SK-MEL-5 (cell line): ENCODE results near the gene TRAF2. TPM values are rescaled to one million over a fixed set of nuclear protein-coding genes. Genes with fewer than 3 reads are reported as not detected.

Experiments used
- DNase-seq: peaks from one replicate; pipeline ENCODE4 v3.0.0-alpha.2; 2016; ENCODE audit warnings: low read depth, low spot score
- in situ Hi-C: cut with HindIII; loops from 2 replicates; pipeline ENCODE4 v1.10.0; 2016; ENCODE audit warnings: low sequenced_read_pairs, high pct_unique_total_duplicates, low pct_unique_long_range_greater_than_20kb
- total RNA-seq: library from RNA; depleted of rRNA; stranded (reverse); fragments of >200 nt; shearing (Covaris generic); gene quantifications from 2 replicates; pipeline ENCODE4 v1.2.3, GENCODE V29; 2014

The TRAF2 gene
- total RNA-seq, 1 experiment from 2014 or later = 16.4 TPM

- in situ Hi-C loops = no loop called here
- DNase-seq = no peak
These were observed 12.9 kb downstream of the TRAF2 start for GRCh38 chr9:136899196-136899595.

DNA sequence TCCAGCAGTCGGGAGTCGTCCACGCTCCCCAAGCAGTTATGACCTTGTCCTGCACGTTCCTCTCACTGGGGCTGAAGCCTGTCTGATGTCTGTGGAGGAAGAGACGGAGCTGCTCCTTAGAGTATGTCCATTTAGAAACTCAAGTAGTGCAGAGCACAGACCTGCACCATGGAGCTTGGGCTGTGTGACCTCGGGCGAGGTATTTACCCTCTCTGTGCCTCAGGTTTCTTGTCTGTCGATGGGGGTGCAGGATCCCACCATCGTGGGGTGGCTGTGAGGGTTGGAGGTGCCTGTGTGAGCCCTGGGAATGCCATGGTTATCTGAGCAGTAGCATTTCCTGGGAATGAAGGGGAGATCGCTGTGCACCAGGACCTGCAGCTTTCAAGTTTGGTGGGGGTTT, 14.2 kb downstream of the TRAF2 start:
- in situ Hi-C loops = no loop called here
- no peak for DNase-seq

DNA sequence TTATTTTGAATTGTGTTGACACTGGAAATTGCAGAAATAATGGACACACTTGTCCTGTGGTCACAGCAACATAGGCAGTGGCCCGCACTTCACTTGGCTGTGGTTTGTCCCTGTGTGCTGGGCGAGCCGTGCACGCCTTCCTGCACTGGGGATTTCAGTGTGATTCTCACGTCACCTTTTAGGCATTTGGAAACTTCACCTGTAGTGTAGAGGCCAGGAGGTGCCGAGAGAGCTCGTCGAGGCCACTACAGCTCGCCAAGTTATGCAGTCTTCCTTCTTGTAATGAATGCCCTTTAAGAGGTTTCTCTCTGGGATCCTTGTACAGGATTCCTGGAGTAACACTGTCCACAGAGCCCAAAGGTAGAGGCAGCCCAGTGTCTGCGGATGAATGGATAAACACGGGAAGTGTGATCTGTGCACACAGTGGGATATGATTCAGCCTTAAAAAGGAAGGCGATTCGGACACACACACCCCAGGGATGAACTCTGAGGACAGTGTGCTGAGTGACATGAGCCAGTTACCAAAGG, 14.7 kb downstream of the TRAF2 start:
- DNase-seq = no peak
- in situ Hi-C loops = no loop called here

DNA sequence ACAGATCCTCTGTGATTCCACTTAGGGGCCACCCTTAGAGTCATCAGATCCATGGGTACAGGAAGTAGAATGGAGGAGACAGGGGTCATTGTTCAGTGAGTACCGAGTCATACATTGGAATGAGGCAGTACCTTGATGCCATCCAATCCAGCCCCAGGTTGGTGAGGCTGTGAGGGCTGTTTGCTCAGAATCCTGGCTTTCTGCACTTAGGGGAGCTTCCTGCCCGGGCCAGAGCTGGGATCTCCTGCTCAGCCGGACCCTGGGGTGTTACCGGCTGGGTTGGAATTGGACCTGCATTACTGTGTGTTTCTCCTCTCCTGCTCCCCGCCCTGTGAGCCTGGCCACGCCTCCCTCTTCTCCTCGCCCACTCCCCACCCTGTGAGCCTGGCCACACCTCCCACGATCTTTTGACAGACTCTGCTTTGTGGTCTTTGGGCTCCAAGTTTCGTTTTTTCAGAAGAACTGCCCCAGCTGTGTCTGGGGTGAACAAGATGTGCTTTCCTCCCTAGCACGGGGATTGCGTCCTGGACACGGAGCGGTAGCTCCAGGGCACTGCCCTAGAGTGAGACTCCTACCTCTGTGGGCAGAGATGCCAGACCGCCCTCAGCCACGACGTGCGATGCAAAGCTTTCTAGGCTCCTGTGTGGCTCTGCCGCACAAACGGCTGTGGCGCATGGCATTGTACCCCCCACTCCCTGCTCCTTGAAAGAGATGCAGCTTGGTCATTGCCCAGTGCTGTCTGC, 15.4 kb downstream of the TRAF2 start:
- peak; percentile 44 for DNase-seq
- in situ Hi-C loops = no loop called here

- in situ Hi-C loops = no loop called here
- DNase-seq = no peak
These were observed 16.0 kb downstream of the TRAF2 start for GRCh38 chr9:136902259-136902821.

DNA sequence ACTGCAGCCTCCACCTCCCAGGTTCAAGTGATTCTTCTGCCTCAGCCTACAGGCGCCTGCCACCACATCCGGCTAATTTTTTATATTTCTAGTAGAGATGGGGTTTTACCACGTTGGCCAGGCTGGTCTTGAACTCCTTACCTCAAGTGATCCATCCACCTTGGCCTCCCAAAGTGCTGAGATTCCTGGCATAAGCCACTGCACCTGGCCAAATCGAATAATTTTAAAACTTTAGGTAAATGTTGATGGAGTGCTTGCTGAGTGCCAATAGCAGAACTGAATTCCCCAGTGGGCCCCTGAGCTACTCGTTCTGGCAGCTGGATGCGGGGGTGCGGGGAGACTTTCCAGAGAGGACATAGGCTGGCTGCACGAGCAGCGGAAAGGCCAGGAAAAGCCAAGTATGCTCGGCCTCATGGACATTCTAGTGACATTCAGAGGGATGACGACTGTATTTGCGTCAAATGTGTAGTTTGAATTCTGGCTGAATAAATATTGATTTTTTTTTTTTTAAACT, 16.8 kb downstream of the TRAF2 start:
- no peak for DNase-seq
- in situ Hi-C loops = no loop called here

GRCh38 chr9:136906266-136906665, 19.9 kb downstream of the TRAF2 start:
- in situ Hi-C loops = no loop called here
- peak; percentile 53 for DNase-seq

GRCh38 chr9:136907011-136907914, 20.9 kb downstream of the TRAF2 start:
- in situ Hi-C loops = no loop called here
- DNase-seq = no peak

DNA sequence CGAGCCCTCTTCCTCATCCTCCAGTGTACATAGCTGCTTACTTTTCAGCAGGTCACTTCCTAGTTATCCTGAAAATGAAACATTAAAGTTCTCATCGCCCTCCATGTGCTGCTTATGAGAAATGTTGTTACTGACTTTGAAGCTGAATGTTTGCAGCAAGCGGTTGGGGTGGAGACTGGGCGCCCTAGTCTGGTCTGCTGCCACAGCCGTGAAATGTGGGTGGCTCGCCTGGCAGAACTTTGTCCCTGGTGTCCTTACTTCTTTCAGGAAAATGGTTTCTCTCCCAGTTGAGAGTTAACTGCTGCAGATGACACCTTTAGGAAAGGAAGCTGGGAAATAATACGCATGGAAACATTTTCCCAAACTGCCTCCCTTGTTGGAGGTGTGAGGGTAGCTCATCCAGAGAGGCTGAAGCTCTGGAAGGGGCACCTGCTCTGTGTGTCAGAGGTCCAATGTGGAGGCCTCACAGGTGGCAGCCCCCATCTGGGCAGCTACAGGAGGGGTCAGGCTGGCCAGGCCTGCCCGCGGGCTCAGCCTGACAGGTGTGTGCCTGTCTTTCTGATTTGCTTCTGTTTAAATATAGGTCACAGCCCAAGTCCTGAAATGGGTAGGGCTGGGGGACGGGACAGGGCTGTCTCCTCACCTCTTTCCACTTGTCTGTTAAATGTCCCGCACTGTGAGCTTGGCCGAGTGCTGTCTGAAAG, 24.0 kb downstream of the TRAF2 start:
- DNase-seq = no peak
- in situ Hi-C loops = no loop called here

DNA sequence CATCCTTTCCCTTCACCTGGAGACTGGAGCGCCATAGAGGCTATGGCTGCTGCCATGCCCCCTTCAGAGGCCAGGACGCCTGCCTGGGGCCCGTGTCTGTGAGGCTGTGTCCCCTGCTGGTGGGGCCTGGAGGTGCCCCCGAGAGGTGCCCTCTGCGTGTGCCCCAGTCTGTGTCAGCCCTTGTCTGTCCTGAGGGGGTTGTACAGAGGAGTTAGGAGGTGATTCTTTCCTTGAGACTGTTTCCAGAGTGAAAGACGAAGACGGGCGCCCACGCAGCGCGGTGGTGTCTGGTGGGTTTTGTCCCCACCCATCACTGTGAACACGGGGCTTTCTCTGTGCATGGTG, 24.6 kb downstream of the TRAF2 start:
- no peak for DNase-seq
- in situ Hi-C loops = no loop called here

DNA sequence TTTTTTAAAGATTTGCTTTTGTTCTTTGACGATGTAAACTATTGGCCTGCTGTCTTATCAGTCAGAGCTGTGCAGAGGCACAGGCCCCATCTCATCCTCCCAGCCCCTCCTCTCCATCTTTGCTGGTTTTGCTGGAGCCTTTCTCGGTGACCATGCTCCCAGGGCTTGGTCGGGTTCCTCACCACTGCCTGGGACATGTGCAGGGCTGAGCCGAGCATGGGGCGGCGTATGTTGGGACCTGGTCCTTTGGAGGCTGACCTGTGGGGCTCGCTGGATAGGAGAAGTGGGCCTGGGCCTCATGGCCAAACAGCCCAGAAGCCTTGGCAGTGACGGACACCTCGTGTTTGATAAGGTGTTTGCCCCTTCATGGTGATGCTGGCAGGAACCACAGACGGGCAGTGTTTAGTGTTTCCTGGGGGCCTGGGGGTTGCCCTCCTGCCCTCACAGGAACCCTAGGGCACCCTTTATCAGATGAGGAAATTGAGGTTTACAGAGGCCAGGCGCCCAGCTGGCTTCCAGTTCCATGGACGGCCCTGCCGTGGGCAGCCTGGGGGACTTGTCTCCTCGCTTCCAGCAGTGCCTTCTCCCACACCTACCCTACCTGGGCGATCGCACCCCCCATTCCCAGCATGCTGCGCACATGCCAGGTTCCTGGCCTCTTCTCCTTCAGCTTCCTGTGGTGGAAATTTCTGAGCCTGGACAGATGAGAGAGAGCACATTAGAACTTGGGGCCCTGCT, 27.6 kb downstream of the TRAF2 start:
- in situ Hi-C loops = no loop called here
- no peak for DNase-seq

DNA sequence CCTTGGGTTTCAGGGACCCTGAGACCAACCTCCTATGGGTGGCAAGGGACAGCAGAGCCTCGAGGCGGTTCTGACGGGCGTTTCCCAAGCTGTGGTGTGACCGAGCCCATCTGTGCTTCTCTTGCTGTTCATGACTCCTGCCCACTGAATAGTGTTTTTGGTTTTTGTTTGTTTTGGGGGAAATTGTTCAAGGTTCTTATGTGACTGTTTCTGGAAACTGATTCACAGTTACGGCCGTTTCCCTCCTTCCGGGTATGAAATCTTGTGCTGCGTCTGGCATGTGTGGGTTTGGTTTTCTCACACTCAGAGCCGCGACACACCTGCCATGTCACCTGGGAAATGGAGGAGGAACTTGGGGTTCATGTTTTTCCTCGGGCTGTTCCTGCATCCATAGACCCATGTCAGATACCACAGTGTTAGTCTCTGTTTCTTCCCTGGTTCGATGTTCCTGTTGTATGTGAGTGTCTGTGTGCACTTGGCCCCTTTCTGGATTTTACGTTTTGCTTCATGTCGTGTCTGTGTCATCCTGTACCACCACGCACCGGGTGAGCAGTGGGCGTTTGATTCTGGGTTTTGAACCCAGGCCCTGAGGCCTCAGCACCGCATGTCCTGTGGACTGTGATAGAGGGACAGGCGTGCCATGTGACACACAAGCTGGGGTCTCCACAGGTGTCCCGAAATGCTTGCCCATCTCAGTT, 29.5 kb downstream of the TRAF2 start:
- in situ Hi-C loops = no loop called here
- no peak for DNase-seq

- in situ Hi-C loops = no loop called here
- DNase-seq = no peak
These were observed 30.2 kb downstream of the TRAF2 start for GRCh38 chr9:136916330-136917184.

DNA sequence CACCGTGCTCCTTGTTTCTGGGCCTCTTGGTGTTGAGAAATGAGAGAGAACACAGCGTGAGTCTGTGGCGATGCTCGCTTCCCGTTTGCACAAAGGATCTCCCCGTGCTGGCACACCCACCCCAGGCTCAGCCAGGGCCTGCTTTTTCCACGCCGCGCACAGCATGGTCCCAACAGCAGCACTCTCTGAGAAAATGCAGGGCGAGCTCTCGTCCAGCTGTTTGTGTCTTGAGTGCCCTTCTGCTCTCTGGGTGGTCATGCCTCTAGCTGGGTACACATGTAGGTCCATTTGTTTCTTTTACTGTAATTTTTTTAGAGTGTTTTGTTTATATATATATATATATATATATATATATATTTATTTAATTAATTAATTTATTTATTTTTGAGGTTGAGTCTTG, 31.6 kb downstream of the TRAF2 start:
- in situ Hi-C loops = no loop called here
- no peak for DNase-seq

GRCh38 chr9:136920069-136920468, 33.8 kb downstream of the TRAF2 start:
- in situ Hi-C loops = no loop called here
- no peak for DNase-seq

DNA sequence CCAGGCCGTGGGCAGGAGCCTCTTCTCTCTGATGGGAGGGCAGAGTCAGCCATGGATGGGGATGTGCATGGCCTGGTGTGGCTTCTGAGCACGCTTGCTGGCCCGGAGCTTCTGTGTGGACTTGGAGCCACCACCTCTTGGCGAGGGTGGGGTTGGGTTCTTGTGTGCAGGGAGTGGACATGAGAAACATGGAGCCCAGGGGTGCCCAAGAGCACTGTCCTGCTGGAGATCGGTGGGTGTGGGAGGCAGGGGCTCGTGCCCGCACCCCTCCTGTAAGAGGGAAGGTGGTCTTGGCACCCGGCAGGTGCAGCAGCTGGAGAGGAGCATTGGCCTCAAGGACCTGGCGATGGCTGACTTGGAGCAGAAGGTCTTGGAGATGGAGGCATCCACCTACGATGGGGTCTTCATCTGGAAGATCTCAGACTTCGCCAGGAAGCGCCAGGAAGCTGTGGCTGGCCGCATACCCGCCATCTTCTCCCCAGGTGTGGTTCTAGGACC, 34.5 kb downstream of the TRAF2 start:
- in situ Hi-C loops = no loop called here

More for the DNA sequence above, 34.5 kb downstream of the TRAF2 start:
- no peak for DNase-seq
